GM12878 (cell line): ENCODE measurements around the gene SMKR1. TPM values are rescaled to one million over a fixed set of nuclear protein-coding genes. Genes with fewer than 3 reads are reported as not detected.

ENCODE experiments used
- ATAC-seq: fragments of 200-7000 bp; cut with Tn5 transposase; 3 replicates; pipeline ENCODE4 v1.9.1; 2020; ENCODE audit warnings: mild to moderate bottlenecking, moderate library complexity
- BruUV-seq: library from RNA; stranded (reverse); fragments of 400-500 nt; replicated peaks from 2 replicates; lab custom pipeline; 2021; lab: Mats Ljungman, UMichigan
- CTCF ChIA-PET: fragments of 300-600 bp; sonication (Branson Sonifier 250); formaldehyde crosslinking; extraction: SDS; loops from one replicate; lab custom pipeline; 2021; ENCODE audit warnings: inconsistent platforms; lab: Yijun Ruan, JAX
- POLR2A ChIA-PET: fragments of 350-600 bp; formaldehyde crosslinking; extraction: SDS; loops from one replicate; lab custom pipeline; 2021; ENCODE audit warnings: inconsistent platforms; lab: Charles Lee
- RAD21 ChIA-PET: fragments of 300-600 bp; sonication (Branson Sonifier 250); formaldehyde crosslinking; loops from one replicate; lab custom pipeline; 2023; ENCODE audit warnings: antibody characterized with exemption; ENCODE audit not compliant: unreplicated experiment; lab: Charles Lee
- SMC1A ChIA-PET: fragments of 300-600 bp; sonication (Branson Sonifier 250); formaldehyde crosslinking; loops from one replicate; lab custom pipeline; 2023; ENCODE audit not compliant: unreplicated experiment, uncharacterized antibody; lab: Charles Lee
- DNase-seq: peaks from one replicate; pipeline ENCODE4 v3.0.0-alpha.2; 2011; ENCODE audit warnings: low read depth, low spot score
- FAIRE-seq: peaks from 3 replicates; lab custom pipeline; 2011; peaks lifted over from hg19 to GRCh38; lab: Jason Lieb, UNC
- H2AFZ ChIP-seq: 2 replicates; pipeline ENCODE4 v1.6.0; 2011; ENCODE audit warnings: low read depth, low read length, control low read depth; ENCODE audit not compliant: control insufficient read depth
- H3K27ac ChIP-seq: 2 replicates; pipeline ENCODE4 v1.5.1; 2011; ENCODE audit warnings: control low read depth; ENCODE audit not compliant: control insufficient read depth, insufficient read depth
- H3K27me3 ChIP-seq, 2 experiments: replicated peaks in 1 of 2; 2 replicates each; pipeline versions ENCODE4 v1.6.0 to v1.6.1; 2011; ENCODE audit warnings: low read length in 1 of 2; ENCODE audit not compliant: control insufficient read depth in 2 of 2, insufficient read depth in 2 of 2
- H3K36me3 ChIP-seq, 2 experiments: 2 replicates each; pipeline ENCODE4 v1.5.1; 2011; ENCODE audit warnings: low read length in 1 of 2; ENCODE audit not compliant: control insufficient read depth in 2 of 2, insufficient read depth in 2 of 2
- H3K4me1 ChIP-seq: 2 replicates; pipeline ENCODE4 v1.6.1; 2011; ENCODE audit warnings: mild to moderate bottlenecking, low read length, moderate library complexity, mixed read lengths; ENCODE audit not compliant: control insufficient read depth, insufficient read depth
- H3K4me2 ChIP-seq: 2 replicates; pipeline ENCODE4 v1.6.0; 2011; ENCODE audit warnings: control low read depth; ENCODE audit not compliant: control insufficient read depth, insufficient read depth
- H3K4me3 ChIP-seq: fragments of 200-600 bp; sonication (generic); 2 replicates; pipeline ENCODE4 v1.5.1; 2016
- H3K79me2 ChIP-seq: 2 replicates; pipeline ENCODE4 v1.6.0; 2011; ENCODE audit warnings: low read length; ENCODE audit not compliant: control insufficient read depth, insufficient read depth
- H3K9ac ChIP-seq: 2 replicates; pipeline ENCODE4 v1.8.0; 2011; ENCODE audit warnings: low read length, control low read depth, mixed read lengths; ENCODE audit not compliant: control insufficient read depth, insufficient read depth
- H3K9me3 ChIP-seq: replicated peaks from 3 replicates; pipeline ENCODE4 v1.5.1; 2011; ENCODE audit warnings: mild to moderate bottlenecking, low read length; ENCODE audit not compliant: control insufficient read depth, insufficient read depth
- H4K20me1 ChIP-seq: 2 replicates; pipeline ENCODE4 v1.6.0; 2011; ENCODE audit not compliant: control insufficient read depth, insufficient read depth
- CBFB ChIP-seq: IDR thresholded peaks from 2 replicates; pipeline ENCODE4 v1.6.1; 2016; ENCODE audit warnings: antibody characterized with exemption, low read depth
- CHD2 ChIP-seq: IDR thresholded peaks from 2 replicates; pipeline ENCODE4 v1.6.1; 2011; ENCODE audit warnings: low read depth, low read length, improper control_type of control experiment, borderline replicate concordance
- CREM ChIP-seq: IDR thresholded peaks from 2 replicates; pipeline ENCODE4 v1.6.1; 2014; ENCODE audit warnings: antibody characterized with exemption, low read depth
- EGR1 ChIP-seq, 2 experiments: IDR thresholded peaks; 1 replicate in 1 of 2; 2 replicates in 1 of 2; pipeline ENCODE4 v1.6.1; 2011 to 2012; ENCODE audit warnings: low read depth in 2 of 2, low read length in 2 of 2, borderline replicate concordance in 1 of 2, mild to moderate bottlenecking in 1 of 2, moderate library complexity in 1 of 2
- MTA3 ChIP-seq: IDR thresholded peaks from 2 replicates; pipeline ENCODE4 v1.6.1; 2012; ENCODE audit warnings: low read length, inconsistent platforms, borderline replicate concordance
- NR2C2 ChIP-seq: IDR thresholded peaks from 2 replicates; pipeline ENCODE4 v1.6.1; 2011; ENCODE audit warnings: borderline replicate concordance, low read depth; ENCODE audit not compliant: control insufficient read depth, insufficient read length
- NR2F1 ChIP-seq: fragments of 450-650 bp; conservative IDR thresholded peaks from 2 replicates; pipeline ENCODE4 v1.6.1; 2017; ENCODE audit warnings: mild to moderate bottlenecking
- PAX8 ChIP-seq: fragments of 450-650 bp; IDR thresholded peaks from 2 replicates; pipeline ENCODE4 v1.6.1; 2017; ENCODE audit warnings: mild to moderate bottlenecking, moderate library complexity
- PML ChIP-seq: IDR thresholded peaks from 2 replicates; pipeline ENCODE4 v1.6.1; 2012; ENCODE audit warnings: low read length, inconsistent platforms
- POLR2AphosphoS5 ChIP-seq: IDR thresholded peaks from 2 replicates; pipeline ENCODE4 v1.6.1; 2011; ENCODE audit warnings: mild to moderate bottlenecking, low read length, inconsistent platforms
- SMC3 ChIP-seq: IDR thresholded peaks from 2 replicates; pipeline ENCODE4 v1.6.1; 2011; ENCODE audit warnings: low read length, improper control_type of control experiment, borderline replicate concordance
- STAT3 ChIP-seq: IDR thresholded peaks from 2 replicates; pipeline ENCODE4 v1.6.1; 2011; ENCODE audit warnings: low read depth, low read length, improper control_type of control experiment
- WRNIP1 ChIP-seq: IDR thresholded peaks from 2 replicates; pipeline ENCODE4 v1.6.1; 2011; ENCODE audit warnings: low read depth, low read length, improper control_type of control experiment, borderline replicate concordance
- ZNF622 ChIP-seq: fragments of 450-650 bp; IDR thresholded peaks from 2 replicates; pipeline ENCODE4 v1.6.1; 2017; ENCODE audit warnings: mild to moderate bottlenecking, inconsistent platforms
- WGBS: methylation state at CpG from one replicate; pipeline ENCODE4 v1.1.6; 2016; ENCODE audit warnings: low lambda C conversion rate; ENCODE audit not compliant: insufficient replicate concordance, insufficient coverage; ENCODE audit errors: missing lambda C conversion rate; 5-methylcytosine and 5-hydroxymethylcytosine counted together
- in situ Hi-C: fragments of 300-500 bp; cut with MboI; formaldehyde crosslinking; loops from 9 replicates; pipeline ENCODE4 v1.14.3; 2018; ENCODE audit warnings: mixed read lengths
- intact Hi-C: fragments of 100-400 bp; cut with micrococcal nuclease; formaldehyde crosslinking; loops from one replicate; pipeline ENCODE4 v1.14.2; 2022; ENCODE audit not compliant: unreplicated experiment
- polyA plus RNA-seq, 11 experiments: library from polyadenylated mRNA; depleted of rRNA in 4 of 11; unstranded in 6 of 11; stranded (reverse) in 5 of 11; fragments of >200 nt; fragmentation: Nextera tagmentation in 4 of 11; fragmentation: Illumina TruSeq in 1 of 11; extraction: Ambion mirVana in 4 of 11; extraction: Trizol in 1 of 11; gene quantifications; 1 replicate in 1 of 11; 2 replicates in 10 of 11; pipeline versions ENCODE4 v1.2.1 to v1.2.3, GENCODE V29; 2011 to 2016; ENCODE audit warnings: inconsistent platforms in 2 of 11, missing spikeins in 2 of 11, low read depth in 1 of 11
- total RNA-seq, 4 experiments: library from RNA; depleted of rRNA in 3 of 4; stranded (reverse); fragments of >200 nt in 3 of 4; fragmentation: Illumina TruSeq in 1 of 4; extraction: Trizol in 1 of 4; gene quantifications; 2 replicates each; pipeline versions ENCODE4 v1.2.1 to v1.2.3, GENCODE V29; 2013 to 2021
- TF ChIP-seq, protein P1 (sequence below): fragments of 450-650 bp; IDR thresholded peaks from 2 replicates; pipeline ENCODE4 v1.6.1; 2016; ENCODE audit warnings: mild to moderate bottlenecking
- TF ChIP-seq, protein P2 (sequence below): fragments of 450-650 bp; IDR thresholded peaks from 2 replicates; pipeline ENCODE4 v1.6.1; 2017; ENCODE audit warnings: mild to moderate bottlenecking
- TF ChIP-seq, protein P3 (sequence below): fragments of 450-650 bp; IDR thresholded peaks from 2 replicates; pipeline ENCODE4 v1.6.1; 2018; ENCODE audit warnings: mild to moderate bottlenecking, low read depth, moderate library complexity; ENCODE audit not compliant: partially characterized antibody
- TF ChIP-seq, protein P4 (sequence below), 3 experiments: IDR thresholded peaks in 2 of 3; conservative IDR thresholded peaks in 1 of 3; 2 replicates each; pipeline ENCODE4 v1.5.1; 2011; ENCODE audit warnings: low read depth in 3 of 3, low read length in 3 of 3, mild to moderate bottlenecking in 3 of 3, control low read depth in 2 of 3, moderate library complexity in 2 of 3, inconsistent platforms in 1 of 3, mixed read lengths in 1 of 3; ENCODE audit not compliant: control insufficient read depth in 2 of 3, insufficient read depth in 1 of 3; ENCODE audit errors: extremely low read depth in 1 of 3

The SMKR1 gene
- total and polyA plus RNA-seq, 10 of the 15 experiments (the other 5 are each of a cell fraction or from before 2014, with no cell fraction given) = 0.37 to 2.6 (median 0.83) TPM

DNA sequence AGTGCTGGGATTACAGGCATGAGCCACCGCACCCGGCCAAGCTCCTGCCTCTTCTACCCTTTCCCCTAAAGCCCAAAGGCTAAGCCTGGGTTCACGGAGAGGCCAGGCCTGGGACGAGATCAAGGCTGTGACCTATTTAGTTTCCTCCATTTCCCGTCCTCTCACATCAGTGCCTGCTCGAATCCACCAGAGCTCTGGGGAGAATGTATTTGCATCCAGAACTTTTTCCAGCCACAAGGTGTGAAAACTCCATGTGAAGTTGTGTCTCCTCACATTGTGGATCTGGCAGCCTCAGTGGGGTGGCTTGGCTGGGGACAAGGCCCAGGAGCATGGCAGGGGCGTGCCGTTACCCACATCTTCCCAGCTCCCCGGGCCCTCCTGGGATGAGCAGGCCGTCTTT lies 38.0 kb downstream of the SMKR1 start (continued):
- TF ChIP-seq, protein P1, sequence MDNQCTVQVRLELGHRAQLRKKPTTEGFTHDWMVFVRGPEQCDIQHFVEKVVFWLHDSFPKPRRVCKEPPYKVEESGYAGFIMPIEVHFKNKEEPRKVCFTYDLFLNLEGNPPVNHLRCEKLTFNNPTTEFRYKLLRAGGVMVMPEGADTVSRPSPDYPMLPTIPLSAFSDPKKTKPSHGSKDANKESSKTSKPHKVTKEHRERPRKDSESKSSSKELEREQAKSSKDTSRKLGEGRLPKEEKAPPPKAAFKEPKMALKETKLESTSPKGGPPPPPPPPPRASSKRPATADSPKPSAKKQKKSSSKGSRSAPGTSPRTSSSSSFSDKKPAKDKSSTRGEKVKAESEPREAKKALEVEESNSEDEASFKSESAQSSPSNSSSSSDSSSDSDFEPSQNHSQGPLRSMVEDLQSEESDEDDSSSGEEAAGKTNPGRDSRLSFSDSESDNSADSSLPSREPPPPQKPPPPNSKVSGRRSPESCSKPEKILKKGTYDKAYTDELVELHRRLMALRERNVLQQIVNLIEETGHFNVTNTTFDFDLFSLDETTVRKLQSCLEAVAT = no peak
- TF ChIP-seq PAX8 = no peak
- no peak for TF ChIP-seq CHD2
- no peak for TF ChIP-seq NR2C2
- TF ChIP-seq PML = no peak
- TF ChIP-seq MTA3 = no peak
- no peak for TF ChIP-seq SMC3
- TF ChIP-seq EGR1 (IDR thresholded peaks at IDR 0.05; ENCODE audit: borderline replicate concordance in 1 of 2, low read depth in 2 of 2, low read length in 2 of 2) = no peak
- no peak for TF ChIP-seq CREM

DNA sequence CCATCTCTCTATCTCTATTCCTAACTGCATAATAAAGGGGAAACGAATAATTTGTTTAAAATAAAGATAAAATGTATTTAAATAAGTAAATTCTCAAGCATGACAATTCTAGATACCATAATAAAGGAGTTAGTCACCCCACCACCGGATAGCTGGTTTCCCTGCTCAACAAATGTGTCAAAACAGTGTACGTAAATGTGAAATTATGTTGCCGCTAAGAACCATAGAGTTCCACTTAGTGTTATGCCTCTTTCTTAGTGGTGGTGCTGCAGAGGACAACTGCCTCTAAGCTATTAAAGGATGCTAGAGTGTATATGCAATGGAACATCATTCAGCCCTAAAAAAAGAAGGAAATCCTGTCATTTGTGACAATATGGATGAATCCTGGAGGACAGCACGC lies 42.4 kb downstream of the SMKR1 start:
- SMC1A ChIA-PET = no interaction called here
- TF ChIP-seq POLR2AphosphoS5 (no peak), NR2F1 (no peak), WRNIP1 (no peak), ZNF622 (no peak), CBFB (no peak), STAT3 (no peak)
- TF ChIP-seq, protein P2, sequence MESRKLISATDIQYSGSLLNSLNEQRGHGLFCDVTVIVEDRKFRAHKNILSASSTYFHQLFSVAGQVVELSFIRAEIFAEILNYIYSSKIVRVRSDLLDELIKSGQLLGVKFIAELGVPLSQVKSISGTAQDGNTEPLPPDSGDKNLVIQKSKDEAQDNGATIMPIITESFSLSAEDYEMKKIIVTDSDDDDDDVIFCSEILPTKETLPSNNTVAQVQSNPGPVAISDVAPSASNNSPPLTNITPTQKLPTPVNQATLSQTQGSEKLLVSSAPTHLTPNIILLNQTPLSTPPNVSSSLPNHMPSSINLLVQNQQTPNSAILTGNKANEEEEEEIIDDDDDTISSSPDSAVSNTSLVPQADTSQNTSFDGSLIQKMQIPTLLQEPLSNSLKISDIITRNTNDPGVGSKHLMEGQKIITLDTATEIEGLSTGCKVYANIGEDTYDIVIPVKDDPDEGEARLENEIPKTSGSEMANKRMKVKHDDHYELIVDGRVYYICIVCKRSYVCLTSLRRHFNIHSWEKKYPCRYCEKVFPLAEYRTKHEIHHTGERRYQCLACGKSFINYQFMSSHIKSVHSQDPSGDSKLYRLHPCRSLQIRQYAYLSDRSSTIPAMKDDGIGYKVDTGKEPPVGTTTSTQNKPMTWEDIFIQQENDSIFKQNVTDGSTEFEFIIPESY = no peak
- TF ChIP-seq, protein P3, sequence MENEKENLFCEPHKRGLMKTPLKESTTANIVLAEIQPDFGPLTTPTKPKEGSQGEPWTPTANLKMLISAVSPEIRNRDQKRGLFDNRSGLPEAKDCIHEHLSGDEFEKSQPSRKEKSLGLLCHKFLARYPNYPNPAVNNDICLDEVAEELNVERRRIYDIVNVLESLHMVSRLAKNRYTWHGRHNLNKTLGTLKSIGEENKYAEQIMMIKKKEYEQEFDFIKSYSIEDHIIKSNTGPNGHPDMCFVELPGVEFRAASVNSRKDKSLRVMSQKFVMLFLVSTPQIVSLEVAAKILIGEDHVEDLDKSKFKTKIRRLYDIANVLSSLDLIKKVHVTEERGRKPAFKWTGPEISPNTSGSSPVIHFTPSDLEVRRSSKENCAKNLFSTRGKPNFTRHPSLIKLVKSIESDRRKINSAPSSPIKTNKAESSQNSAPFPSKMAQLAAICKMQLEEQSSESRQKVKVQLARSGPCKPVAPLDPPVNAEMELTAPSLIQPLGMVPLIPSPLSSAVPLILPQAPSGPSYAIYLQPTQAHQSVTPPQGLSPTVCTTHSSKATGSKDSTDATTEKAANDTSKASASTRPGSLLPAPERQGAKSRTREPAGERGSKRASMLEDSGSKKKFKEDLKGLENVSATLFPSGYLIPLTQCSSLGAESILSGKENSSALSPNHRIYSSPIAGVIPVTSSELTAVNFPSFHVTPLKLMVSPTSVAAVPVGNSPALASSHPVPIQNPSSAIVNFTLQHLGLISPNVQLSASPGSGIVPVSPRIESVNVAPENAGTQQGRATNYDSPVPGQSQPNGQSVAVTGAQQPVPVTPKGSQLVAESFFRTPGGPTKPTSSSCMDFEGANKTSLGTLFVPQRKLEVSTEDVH = no peak
- TF ChIP-seq, protein P4, sequence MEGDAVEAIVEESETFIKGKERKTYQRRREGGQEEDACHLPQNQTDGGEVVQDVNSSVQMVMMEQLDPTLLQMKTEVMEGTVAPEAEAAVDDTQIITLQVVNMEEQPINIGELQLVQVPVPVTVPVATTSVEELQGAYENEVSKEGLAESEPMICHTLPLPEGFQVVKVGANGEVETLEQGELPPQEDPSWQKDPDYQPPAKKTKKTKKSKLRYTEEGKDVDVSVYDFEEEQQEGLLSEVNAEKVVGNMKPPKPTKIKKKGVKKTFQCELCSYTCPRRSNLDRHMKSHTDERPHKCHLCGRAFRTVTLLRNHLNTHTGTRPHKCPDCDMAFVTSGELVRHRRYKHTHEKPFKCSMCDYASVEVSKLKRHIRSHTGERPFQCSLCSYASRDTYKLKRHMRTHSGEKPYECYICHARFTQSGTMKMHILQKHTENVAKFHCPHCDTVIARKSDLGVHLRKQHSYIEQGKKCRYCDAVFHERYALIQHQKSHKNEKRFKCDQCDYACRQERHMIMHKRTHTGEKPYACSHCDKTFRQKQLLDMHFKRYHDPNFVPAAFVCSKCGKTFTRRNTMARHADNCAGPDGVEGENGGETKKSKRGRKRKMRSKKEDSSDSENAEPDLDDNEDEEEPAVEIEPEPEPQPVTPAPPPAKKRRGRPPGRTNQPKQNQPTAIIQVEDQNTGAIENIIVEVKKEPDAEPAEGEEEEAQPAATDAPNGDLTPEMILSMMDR (IDR thresholded peaks at IDR 0.05 in 2 of 3, conservative IDR thresholded peaks at IDR 0.05 in 1 of 3; ENCODE audit: control insufficient read depth in 2 of 3, extremely low read depth in 1 of 3, insufficient read depth in 1 of 3, low read depth in 3 of 3, low read length in 3 of 3) = no peak

More for the DNA sequence above, 42.4 kb downstream of the SMKR1 start:
- H3K4me1 ChIP-seq = no peaks in the 10 kb centered on the region
- POLR2A ChIA-PET = no interaction called here
- no peak overlapping the region for H3K4me2 ChIP-seq
- H3K27me3 ChIP-seq = no peaks in the 10 kb centered on the region; a peak in 1 of 4 replicates
- no TSS peak for BruUV-seq
- RAD21 ChIA-PET = no interaction called here
- H3K36me3 ChIP-seq = no peaks in the 10 kb centered on the region
- WGBS = 41% methylated on average over 5 of the region's 5 CpGs
- H3K79me2 ChIP-seq = no peaks in the 10 kb centered on the region
- intact Hi-C loops (no loop called here), in situ Hi-C loops (no loop called here)
- CTCF ChIA-PET = no interaction called here
- H3K9ac ChIP-seq = no peak overlapping the region
- no peak overlapping the region for H2AFZ ChIP-seq
- H3K27ac ChIP-seq = no peak overlapping the region
- no peak for ATAC-seq
- DNase-seq = no peak
- no peaks in the 10 kb centered on the region for H3K9me3 ChIP-seq
- no peak overlapping the region for H3K4me3 ChIP-seq
- H4K20me1 ChIP-seq = no peaks in the 10 kb centered on the region
- no peak for FAIRE-seq
